HEK293T (cell line): ENCODE measurements around the gene FBRSL1.
A peak's percentile ranks its signal among the peaks of the same experiment; 100 is the strongest.

ENCODE experiments used
- CTCF ChIA-PET: fragments of 350-600 bp; formaldehyde crosslinking; extraction: SDS; loops from one replicate; lab custom pipeline; 2021; ENCODE audit warnings: antibody characterized with exemption, inconsistent platforms; lab: Yijun Ruan, JAX
- POLR2A ChIA-PET: fragments of 350-600 bp; formaldehyde crosslinking; extraction: SDS; loops from one replicate; lab custom pipeline; 2020; ENCODE audit warnings: antibody characterized with exemption, inconsistent platforms; lab: Yijun Ruan, JAX
- DNase-seq: peaks from one replicate; pipeline ENCODE4 v3.0.0; 2012; ENCODE audit warnings: mixed read lengths; ENCODE audit errors: extremely low spot score
- ARNT ChIP-seq: fragments of 450-650 bp; IDR thresholded peaks from 2 replicates; pipeline ENCODE4 v1.6.1; 2017; ENCODE audit warnings: mild to moderate bottlenecking
- BHLHE40 ChIP-seq: fragments of 450-650 bp; IDR thresholded peaks from 2 replicates; pipeline ENCODE4 v1.6.1; 2016; ENCODE audit warnings: mild to moderate bottlenecking, moderate library complexity, borderline replicate concordance
- CTBP1 ChIP-seq: fragments of 450-650 bp; IDR thresholded peaks from 2 replicates; pipeline ENCODE4 v1.6.1; 2016; ENCODE audit warnings: borderline replicate concordance
- ELF4 ChIP-seq: fragments of 450-650 bp; IDR thresholded peaks from 2 replicates; pipeline ENCODE4 v1.6.1; 2017; ENCODE audit warnings: antibody characterized with exemption
- FOXA1 ChIP-seq: fragments of 450-650 bp; IDR thresholded peaks from 2 replicates; pipeline ENCODE4 v1.6.1; 2016; ENCODE audit warnings: mild to moderate bottlenecking
- FOXK2 ChIP-seq: fragments of 450-650 bp; IDR thresholded peaks from 2 replicates; pipeline ENCODE4 v1.6.1; 2016; ENCODE audit warnings: mild to moderate bottlenecking
- FOXM1 ChIP-seq: fragments of 450-650 bp; IDR thresholded peaks from 2 replicates; pipeline ENCODE4 v1.6.1; 2017; ENCODE audit warnings: mild to moderate bottlenecking, borderline replicate concordance
- HDGF ChIP-seq: fragments of 450-650 bp; IDR thresholded peaks from 2 replicates; pipeline ENCODE4 v1.6.1; 2017; ENCODE audit warnings: antibody characterized with exemption, borderline replicate concordance
- L3MBTL2 ChIP-seq: fragments of 450-650 bp; conservative IDR thresholded peaks from 2 replicates; pipeline ENCODE4 v1.6.1; 2016; ENCODE audit warnings: mild to moderate bottlenecking
- LEF1 ChIP-seq: fragments of 450-650 bp; IDR thresholded peaks from 2 replicates; pipeline ENCODE4 v1.6.1; 2017; ENCODE audit warnings: mild to moderate bottlenecking, borderline replicate concordance
- NFRKB ChIP-seq: fragments of 450-650 bp; IDR thresholded peaks from 2 replicates; pipeline ENCODE4 v1.6.1; 2016; ENCODE audit warnings: mild to moderate bottlenecking, moderate library complexity
- SP1 ChIP-seq: fragments of 450-650 bp; IDR thresholded peaks from 2 replicates; pipeline ENCODE4 v1.6.1; 2017
- SUZ12 ChIP-seq: fragments of 450-650 bp; IDR thresholded peaks from 2 replicates; pipeline ENCODE4 v1.6.1; 2016; ENCODE audit warnings: mild to moderate bottlenecking
- TARDBP ChIP-seq: fragments of 450-650 bp; IDR thresholded peaks from 2 replicates; pipeline ENCODE4 v1.6.1; 2016
- ZNF384 ChIP-seq: fragments of 450-650 bp; IDR thresholded peaks from 2 replicates; pipeline ENCODE4 v1.6.1; 2016
- TF ChIP-seq, protein P1 (sequence below): fragments of 450-650 bp; IDR thresholded peaks from 2 replicates; pipeline ENCODE4 v1.6.1; 2016

Gene FBRSL1

DNA sequence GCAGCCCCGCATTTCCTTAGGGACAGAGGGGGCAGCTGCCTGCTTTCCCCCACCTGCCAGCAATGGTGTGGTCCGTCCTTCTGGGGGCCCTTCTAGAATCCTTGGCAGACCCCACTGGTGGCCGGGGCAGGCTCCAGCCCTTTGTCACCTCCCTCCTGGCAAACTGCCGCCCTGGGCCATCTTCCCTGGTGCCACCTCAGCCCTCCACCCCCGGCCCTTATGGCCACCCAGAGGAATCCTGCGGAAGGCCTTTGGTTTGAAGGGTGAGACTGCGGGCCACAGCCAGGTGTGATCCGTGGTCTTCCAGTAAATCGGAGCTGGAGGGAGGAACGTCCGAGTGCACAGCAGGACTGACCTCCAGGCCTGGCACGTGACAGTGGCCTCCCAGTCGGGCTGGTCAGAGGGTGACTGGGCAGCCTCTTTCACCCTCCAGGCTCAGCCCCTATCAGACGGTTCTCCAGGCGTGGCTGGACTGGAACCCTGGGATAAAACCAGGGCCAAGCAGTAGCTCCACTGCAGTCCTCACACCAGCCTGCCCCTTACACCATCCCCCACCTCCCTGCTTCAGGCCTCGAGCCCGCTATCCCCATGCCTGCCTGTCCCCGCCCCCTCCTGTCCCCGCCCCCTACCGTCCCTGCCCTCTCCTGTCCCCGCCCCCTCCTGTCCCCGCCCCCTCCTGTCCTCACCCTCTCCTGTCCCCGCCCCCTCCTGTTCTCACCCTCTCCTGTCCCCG, 12.4 kb downstream of the FBRSL1 start:
- no peak for TF ChIP-seq HDGF
- no peak for TF ChIP-seq CTBP1
- TF ChIP-seq, protein P1, sequence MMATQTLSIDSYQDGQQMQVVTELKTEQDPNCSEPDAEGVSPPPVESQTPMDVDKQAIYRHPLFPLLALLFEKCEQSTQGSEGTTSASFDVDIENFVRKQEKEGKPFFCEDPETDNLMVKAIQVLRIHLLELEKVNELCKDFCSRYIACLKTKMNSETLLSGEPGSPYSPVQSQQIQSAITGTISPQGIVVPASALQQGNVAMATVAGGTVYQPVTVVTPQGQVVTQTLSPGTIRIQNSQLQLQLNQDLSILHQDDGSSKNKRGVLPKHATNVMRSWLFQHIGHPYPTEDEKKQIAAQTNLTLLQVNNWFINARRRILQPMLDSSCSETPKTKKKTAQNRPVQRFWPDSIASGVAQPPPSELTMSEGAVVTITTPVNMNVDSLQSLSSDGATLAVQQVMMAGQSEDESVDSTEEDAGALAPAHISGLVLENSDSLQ = no peak
- TF ChIP-seq SP1 = no peak
- no peak for TF ChIP-seq FOXA1
- no peak for TF ChIP-seq ARNT
- no peak for TF ChIP-seq ZNF384
- no peak for TF ChIP-seq TARDBP
- TF ChIP-seq FOXM1 = no peak
- TF ChIP-seq BHLHE40 = no peak
- no peak for TF ChIP-seq L3MBTL2
- no peak for TF ChIP-seq LEF1
- no peak for TF ChIP-seq ELF4
- peak; percentile 77 for DNase-seq
- CTCF ChIA-PET = no interaction called here
- POLR2A ChIA-PET = no interaction called here

DNA sequence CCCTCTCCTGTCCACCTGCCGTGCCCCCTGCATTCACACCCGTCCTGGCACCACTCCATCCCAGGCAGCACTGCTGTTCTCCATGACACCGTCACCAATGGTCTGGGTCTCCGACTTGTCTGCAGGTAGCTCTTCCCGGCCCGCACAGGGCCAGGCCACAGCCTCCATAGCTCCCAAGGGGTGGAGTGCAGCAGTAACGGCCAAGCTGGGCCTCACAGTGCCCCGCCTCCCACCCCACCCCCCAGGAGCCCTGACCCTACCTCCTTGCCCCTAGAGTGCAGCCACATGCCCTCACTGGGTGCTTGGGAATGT, 12.9 kb downstream of the FBRSL1 start:
- TF ChIP-seq, protein P1 = no peak
- TF ChIP-seq L3MBTL2 = no peak
- TF ChIP-seq FOXA1 = no peak
- no peak for TF ChIP-seq HDGF
- TF ChIP-seq FOXK2 = no peak
- TF ChIP-seq FOXM1 = no peak
- TF ChIP-seq LEF1 = no peak
- TF ChIP-seq SP1 = no peak
- TF ChIP-seq NFRKB = no peak
- TF ChIP-seq TARDBP = no peak
- no peak for TF ChIP-seq CTBP1
- ChIA-PET CTCF (no interaction called here), POLR2A (no interaction called here)
- DNase-seq = no peak

DNA sequence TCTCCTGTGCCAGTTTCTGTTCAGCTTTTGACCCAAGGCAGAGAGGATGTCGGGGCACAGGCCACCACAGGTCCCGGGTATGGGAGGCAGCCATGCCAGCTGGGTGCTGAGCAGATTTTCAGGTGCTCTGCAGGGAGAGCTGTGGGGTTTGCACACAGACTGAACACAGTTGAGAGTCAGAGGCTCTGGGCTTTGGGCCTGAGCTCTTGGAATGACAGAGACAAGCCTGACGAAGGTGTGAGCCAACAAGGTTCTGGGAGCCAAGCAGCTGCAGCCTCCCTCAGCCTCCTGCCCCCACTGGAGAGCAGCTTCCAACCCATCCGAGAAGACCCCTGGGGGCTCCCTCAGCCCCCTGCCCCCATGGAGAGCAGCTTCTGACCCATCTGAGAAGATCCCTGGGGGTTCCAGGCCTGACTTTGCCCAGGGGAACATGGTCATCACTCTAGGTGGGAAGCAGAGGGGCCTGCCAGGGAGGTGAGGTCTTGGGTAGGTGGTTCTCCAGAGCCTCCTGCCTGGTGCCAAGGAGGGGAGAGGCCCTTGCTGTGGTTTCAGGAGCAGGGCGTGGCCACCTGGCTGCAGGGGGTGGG, 13.8 kb downstream of the FBRSL1 start:
- POLR2A ChIA-PET = no interaction called here
- no peak for DNase-seq

DNA sequence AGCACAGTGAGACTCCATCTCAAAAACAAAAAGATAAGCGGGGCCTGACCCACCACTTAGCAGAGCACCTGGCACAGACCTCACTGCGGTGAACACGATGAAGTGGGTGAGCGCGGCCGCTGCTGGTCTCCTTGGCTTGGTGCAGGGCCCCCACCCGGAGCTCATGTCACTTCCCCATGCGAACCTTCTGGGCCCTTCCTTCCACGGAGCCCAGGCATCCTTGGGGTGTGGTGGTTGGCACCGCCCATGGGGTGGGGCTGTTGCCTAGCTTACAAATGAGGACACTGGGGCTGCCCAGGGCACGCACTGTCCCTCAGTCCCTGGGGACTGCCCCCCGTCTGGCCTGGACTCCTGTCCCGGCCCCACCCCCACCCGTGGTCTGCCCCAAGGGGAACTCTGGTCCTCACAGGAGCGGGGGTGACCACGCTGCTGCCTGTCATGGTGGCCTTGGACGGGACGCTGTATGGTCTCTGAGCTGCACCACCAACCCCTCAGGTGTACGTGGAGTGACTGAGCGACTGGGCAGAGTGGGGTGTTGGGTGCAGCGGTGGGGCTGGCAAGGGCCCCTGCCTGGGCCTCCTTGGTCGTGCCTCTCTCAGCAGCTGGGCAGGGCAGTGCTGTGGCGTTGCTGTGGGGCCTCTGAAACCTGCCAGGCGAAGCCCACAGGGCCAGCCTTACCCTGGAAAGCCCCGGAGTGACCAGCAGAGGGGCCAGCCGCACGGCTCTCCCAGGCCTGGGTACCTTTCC, 15.3 kb downstream of the FBRSL1 start:
- ChIA-PET CTCF (no interaction called here), POLR2A (no interaction called here)
- TF ChIP-seq HDGF = no peak
- TF ChIP-seq SUZ12 = no peak
- no peak for TF ChIP-seq LEF1
- no peak for TF ChIP-seq ELF4
- no peak for TF ChIP-seq ARNT
- no peak for TF ChIP-seq SP1
- no peak for TF ChIP-seq TARDBP
- TF ChIP-seq, protein P1 = no peak
- DNase-seq = no peak

More for the DNA sequence above, 13.8 kb downstream of the FBRSL1 start:
- CTCF ChIA-PET = no interaction called here
- TF ChIP-seq HDGF = no peak
- no peak for TF ChIP-seq SUZ12
- no peak for TF ChIP-seq NFRKB
- TF ChIP-seq ELF4 = no peak
- TF ChIP-seq BHLHE40 = no peak
- TF ChIP-seq SP1 = no peak
- TF ChIP-seq TARDBP = no peak
- TF ChIP-seq FOXM1 = no peak

DNA sequence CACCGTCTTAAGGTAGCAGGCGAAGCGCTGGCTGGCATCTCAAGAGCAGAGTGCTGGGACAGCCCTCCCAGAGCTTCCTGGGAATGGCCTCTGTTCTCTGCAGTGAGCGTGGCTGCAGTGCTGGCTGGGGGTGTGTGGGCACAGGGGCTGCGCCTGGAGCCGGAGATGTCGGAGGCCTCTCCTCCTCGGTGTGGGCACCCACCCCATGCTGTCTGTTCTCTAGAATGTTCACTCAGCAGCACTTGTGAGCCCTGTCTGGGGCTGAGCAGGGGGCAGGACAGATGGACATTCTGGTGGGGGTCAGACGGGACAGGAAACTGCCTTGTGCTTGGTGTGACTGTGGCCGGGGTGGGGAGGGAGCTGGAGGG, 15.9 kb downstream of the FBRSL1 start:
- DNase-seq = no peak
- ChIA-PET POLR2A (no interaction called here), CTCF (no interaction called here)
- TF ChIP-seq FOXA1 (no peak), FOXM1 (no peak), SUZ12 (no peak), ARNT (no peak), LEF1 (no peak)

DNA sequence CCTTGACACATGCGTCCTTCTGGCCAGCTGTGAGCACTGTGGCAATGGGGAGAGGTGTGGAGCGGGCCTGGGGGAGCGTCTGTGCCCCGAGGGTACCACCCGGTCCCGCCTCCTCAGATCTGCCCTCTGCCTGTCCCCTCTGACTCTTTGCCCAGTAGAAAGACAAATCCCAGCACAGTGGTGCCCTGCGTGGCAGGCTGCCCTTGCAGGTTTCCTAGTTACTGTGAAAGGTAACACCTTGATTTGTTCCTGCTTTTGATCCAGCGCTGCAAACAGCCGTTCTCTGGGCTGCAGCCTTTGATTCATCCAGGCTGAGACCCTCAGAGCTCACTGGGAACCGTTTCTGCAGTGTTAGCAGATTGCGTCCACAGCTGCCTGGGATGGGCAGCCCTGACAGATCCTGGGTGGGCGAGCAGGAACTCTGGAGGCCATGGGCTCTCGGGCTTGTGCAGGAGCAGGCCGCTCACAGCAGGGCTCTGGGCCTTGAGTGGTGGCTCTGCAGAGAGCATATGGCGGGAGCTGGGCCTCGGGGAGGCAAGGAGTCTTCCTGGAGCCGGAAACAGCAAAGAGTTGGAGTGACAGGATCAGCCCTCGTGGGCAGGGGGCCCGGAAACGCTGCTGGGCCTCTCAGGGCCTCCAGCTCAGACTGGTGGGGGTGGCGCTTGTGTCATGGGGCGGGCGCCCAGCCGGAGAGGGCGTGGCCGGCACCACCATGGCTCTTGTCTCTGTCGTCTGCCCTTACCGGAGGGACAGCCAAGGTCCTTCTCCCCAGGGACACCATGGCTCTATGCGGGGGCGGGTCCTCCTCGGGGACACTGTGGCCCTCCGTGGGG, 16.6 kb downstream of the FBRSL1 start:
- ChIA-PET CTCF (no interaction called here), POLR2A (no interaction called here)
- peak; percentile 38 for DNase-seq
- TF ChIP-seq ZNF384 (no peak), BHLHE40 (no peak), HDGF (no peak)
- TF ChIP-seq, protein P1 = peak; percentile 63
